ENCODE measurements around the gene RABEP1.

RABEP1 gene

GRCh38 chr17:5241861-5242671 is 40.0 kb upstream of the RABEP1 start:
- no peak for TF ChIP-seq CTCF (IDR thresholded peaks at IDR 0.05; ENCODE audit: low read length, missing control alignments)
- no peak overlapping the region for H3K4me3 ChIP-seq (replicated peaks; ENCODE audit: low read depth, low read length)
- no peak for DNase-seq (ENCODE audit: low read depth)

- no peak for TF ChIP-seq CTCF (IDR thresholded peaks at IDR 0.05; ENCODE audit: low read length, missing control alignments)
- H3K4me3 ChIP-seq (replicated peaks; ENCODE audit: low read depth, low read length): no peak overlapping the region
- DNase-seq (ENCODE audit: low read depth): no peak
These were observed 34.5 kb upstream of the RABEP1 start for GRCh38 chr17:5247621-5248020.

- TF ChIP-seq CTCF (IDR thresholded peaks at IDR 0.05; ENCODE audit: low read length, missing control alignments): no peak
- no peak overlapping the region for H3K4me3 ChIP-seq (replicated peaks; ENCODE audit: low read depth, low read length)
- no peak for DNase-seq (ENCODE audit: low read depth)
These were observed 33.1 kb upstream of the RABEP1 start for GRCh38 chr17:5248821-5249479.

- DNase-seq (ENCODE audit: low read depth): peak; percentile 88
- H3K4me3 ChIP-seq (replicated peaks; ENCODE audit: low read depth, low read length): no peak overlapping the region
- TF ChIP-seq CTCF (IDR thresholded peaks at IDR 0.05; ENCODE audit: low read length, missing control alignments): peak; percentile 69
These were observed 32.5 kb upstream of the RABEP1 start for GRCh38 chr17:5249615-5250014.

- TF ChIP-seq CTCF (IDR thresholded peaks at IDR 0.05; ENCODE audit: low read length, missing control alignments): no peak
- no peak overlapping the region for H3K4me3 ChIP-seq (replicated peaks; ENCODE audit: low read depth, low read length)
These were observed 27.7 kb upstream of the RABEP1 start for GRCh38 chr17:5254414-5254813.

GRCh38 chr17:5254903-5255521 is 27.1 kb upstream of the RABEP1 start:
- DNase-seq (ENCODE audit: low read depth): no peak
- no peak overlapping the region for H3K4me3 ChIP-seq (replicated peaks; ENCODE audit: low read depth, low read length)
- TF ChIP-seq CTCF (IDR thresholded peaks at IDR 0.05; ENCODE audit: low read length, missing control alignments): no peak

More at GRCh38 chr17:5254414-5254813, 27.7 kb upstream of the RABEP1 start:
- no peak for DNase-seq (ENCODE audit: low read depth)

All from fibroblast of pulmonary artery (primary cell).